Activated naive CD4-positive, alpha-beta T cell treated with anti-CD3 and anti-CD28 coated beads for 36 hours (primary cell): Measurements from ENCODE around the gene SDK1. TPM values are rescaled to one million over a fixed set of nuclear protein-coding genes. Genes with fewer than 3 reads are reported as not detected.

ENCODE experiments used
- CTCF ChIA-PET: fragments of 350-600 bp; sonication (Branson Sonifier 250); formaldehyde crosslinking; loops from one replicate; lab custom pipeline; 2021; ENCODE audit warnings: antibody characterized with exemption; lab: Charles Lee
- DNase-seq: peaks from one replicate; pipeline ENCODE4 v3.0.0-alpha.2; 2020
- H3K27ac Mint-ChIP-seq: one replicate; pipeline ENCODE4 v1.8.0; 2021; ENCODE audit warnings: mild to moderate bottlenecking, mixed read lengths
- H3K27me3 Mint-ChIP-seq: one replicate; pipeline ENCODE4 v1.8.0; 2021; ENCODE audit warnings: low read depth, mixed read lengths
- H3K36me3 Mint-ChIP-seq: one replicate; pipeline ENCODE4 v1.8.0; 2021; ENCODE audit warnings: low read depth, mixed read lengths
- H3K4me1 Mint-ChIP-seq: one replicate; pipeline ENCODE4 v1.8.0; 2021; ENCODE audit warnings: low read depth, mixed read lengths
- H3K4me3 Mint-ChIP-seq: one replicate; pipeline ENCODE4 v1.8.0; 2021; ENCODE audit warnings: mild to moderate bottlenecking, moderate library complexity, mixed read lengths
- H3K9me3 Mint-ChIP-seq: one replicate; pipeline ENCODE4 v1.8.0; 2021; ENCODE audit warnings: mixed read lengths
- intact Hi-C: fragments of 100-400 bp; cut with micrococcal nuclease; formaldehyde crosslinking; loops from one replicate; pipeline ENCODE4 v1.15.1; 2023
- total RNA-seq, 2 experiments: library from RNA; stranded (reverse); gene quantifications; one replicate each; pipeline ENCODE4 v1.2.3, GENCODE V29; 2021

SDK1 gene
- total RNA-seq, 2 experiments from 2014 or later: 1.3 to 2.0 TPM

DNA sequence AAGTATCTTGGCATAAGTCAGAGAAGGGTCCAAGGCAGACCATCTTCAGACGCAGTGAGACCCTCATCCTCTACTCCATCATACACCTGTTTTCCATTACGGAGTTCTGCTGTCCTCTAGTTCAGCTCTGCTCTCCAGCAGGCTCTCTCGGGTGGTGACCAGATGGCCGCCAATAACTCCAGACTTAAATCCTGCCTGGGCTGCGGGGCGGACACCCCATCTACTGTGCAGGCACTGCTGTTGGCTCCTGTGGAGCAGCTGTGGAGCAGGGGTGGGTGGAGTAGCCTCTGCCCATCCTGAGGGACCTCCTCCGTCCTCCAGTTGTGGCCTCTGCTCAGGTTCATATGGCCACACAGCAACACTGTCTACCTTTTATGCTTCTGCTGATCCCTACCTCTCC, 608.1 kb downstream of the SDK1 start:
- intact Hi-C loops: no loop called here
- no peaks in the 10 kb centered on the region for H3K36me3 Mint-ChIP-seq
- H3K4me1 Mint-ChIP-seq: no peaks in the 10 kb centered on the region
- CTCF ChIA-PET: interaction anchor here (0.9 kb wide), 1 partner anchor 11 kb away, joined by 3 read pairs; no protein-coding TSS in a partner anchor
- no peak overlapping the region for H3K27ac Mint-ChIP-seq
- no peaks in the 10 kb centered on the region for H3K9me3 Mint-ChIP-seq
- DNase-seq: no peak
- no peaks in the 10 kb centered on the region for H3K27me3 Mint-ChIP-seq
- no peak overlapping the region for H3K4me3 Mint-ChIP-seq

DNA sequence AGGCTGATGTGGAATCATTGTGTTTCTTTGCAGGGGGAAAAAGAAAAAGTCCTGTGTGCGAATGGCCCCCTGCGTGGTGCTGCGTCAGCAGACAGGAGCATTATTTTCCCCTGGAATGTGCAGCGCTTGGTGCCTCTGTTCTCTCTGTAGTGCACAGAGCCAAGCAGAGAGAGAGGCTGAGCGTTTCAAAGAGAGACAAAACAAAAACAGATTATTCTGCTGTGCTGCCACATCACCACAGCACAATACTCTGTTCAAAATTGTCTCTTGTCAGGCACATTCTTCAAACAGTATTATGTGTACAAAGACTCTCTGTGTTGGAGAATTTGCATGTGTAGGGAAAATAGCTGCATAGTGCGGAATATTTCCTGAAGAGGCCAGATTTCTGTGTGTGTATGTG, 609.0 kb downstream of the SDK1 start:
- no peaks in the 10 kb centered on the region for H3K36me3 Mint-ChIP-seq
- intact Hi-C loops: no loop called here
- no peaks in the 10 kb centered on the region for H3K27me3 Mint-ChIP-seq
- no peaks in the 10 kb centered on the region for H3K9me3 Mint-ChIP-seq
- CTCF ChIA-PET: no interaction called here
- no peak overlapping the region for H3K4me3 Mint-ChIP-seq
- no peak for DNase-seq
- H3K4me1 Mint-ChIP-seq: no peaks in the 10 kb centered on the region
- no peak overlapping the region for H3K27ac Mint-ChIP-seq

DNA sequence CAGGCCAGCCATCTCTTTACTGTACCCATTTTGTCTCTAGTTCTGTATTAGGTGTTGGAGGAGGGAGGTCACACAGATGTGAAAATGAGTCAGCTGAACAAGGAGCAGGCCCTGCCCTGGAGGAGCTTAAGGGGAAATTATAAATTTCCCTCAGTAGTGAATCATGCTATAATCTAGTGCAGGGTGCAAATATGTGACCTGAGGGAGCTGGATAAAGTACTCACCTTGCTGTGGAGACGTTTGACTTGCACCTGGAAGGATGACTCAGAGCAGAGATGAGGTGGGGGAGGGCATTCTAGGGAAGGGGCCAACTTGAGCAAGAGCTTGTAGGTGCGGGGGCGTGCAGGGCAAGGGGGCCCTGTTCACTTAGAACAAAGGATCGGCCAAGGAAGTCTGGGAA, 610.6 kb downstream of the SDK1 start:
- Mint-ChIP-seq H3K4me3 (no peak overlapping the region), H3K4me1 (peaks cover 3% of the 10 kb centered on the region), H3K27ac (no peak overlapping the region), H3K9me3 (no peaks in the 10 kb centered on the region), H3K36me3 (no peaks in the 10 kb centered on the region), H3K27me3 (no peaks in the 10 kb centered on the region)
- DNase-seq: no peak
- intact Hi-C loops: no loop called here
- CTCF ChIA-PET: no interaction called here

DNA sequence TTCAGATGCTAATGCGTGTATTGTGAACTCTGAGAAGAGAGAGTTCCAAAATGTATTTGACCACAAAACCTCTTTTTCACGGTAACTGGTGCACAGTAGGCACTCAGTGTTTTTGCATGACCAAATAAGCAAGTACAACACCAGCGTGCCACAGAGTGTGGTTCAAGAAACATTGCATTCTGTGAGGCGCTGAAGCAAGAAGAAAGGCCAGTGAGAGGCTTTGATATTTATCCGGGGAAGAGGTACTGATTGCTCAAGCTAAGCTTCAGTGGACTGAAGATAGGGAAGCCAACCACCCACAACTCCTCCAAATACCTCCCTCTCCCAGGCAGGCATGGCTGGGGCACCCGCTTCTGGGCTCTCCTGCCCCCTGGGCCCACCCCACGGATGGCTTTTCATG, 611.2 kb downstream of the SDK1 start:
- intact Hi-C loops: no loop called here
- no peak overlapping the region for H3K4me3 Mint-ChIP-seq
- no peak for DNase-seq
- CTCF ChIA-PET: no interaction called here
- H3K27ac Mint-ChIP-seq: no peak overlapping the region
- H3K4me1 Mint-ChIP-seq: peaks cover 3% of the 10 kb centered on the region
- no peaks in the 10 kb centered on the region for H3K9me3 Mint-ChIP-seq
- H3K36me3 Mint-ChIP-seq: no peaks in the 10 kb centered on the region
- no peaks in the 10 kb centered on the region for H3K27me3 Mint-ChIP-seq

DNA sequence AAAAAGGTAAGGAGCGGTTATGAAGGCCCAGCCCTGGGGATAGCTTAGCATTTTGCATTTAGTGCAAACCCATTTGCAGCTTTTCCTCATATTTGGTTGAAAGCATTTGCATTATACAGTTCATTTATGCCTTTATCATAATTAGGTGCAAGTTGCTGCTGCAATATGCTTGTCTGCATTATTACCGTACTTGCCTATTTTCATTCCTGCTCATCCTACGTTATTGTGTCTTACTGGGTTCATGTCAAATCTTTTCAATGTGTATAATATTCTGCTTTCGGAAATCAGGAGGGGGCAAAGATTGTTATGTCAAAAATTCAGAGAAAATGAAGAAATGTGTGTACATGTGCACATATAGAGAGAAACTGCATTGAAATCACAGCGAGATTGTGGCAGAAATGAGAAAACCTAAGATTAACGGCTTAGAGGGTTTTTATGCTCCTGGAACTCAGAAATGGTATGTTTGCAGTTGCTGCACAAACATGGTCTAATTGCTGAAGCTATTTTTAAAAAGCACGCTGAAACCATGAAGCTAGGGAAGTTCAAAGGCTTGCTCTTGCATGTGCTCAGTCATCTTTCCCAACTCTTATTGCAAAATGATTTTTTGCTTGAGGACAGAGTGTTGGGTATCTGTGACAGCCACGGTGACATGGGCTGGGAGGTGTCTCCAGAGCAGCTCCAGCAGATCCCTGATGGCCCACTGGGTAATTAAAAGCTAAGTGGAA, 613.2 kb downstream of the SDK1 start:
- no peak for DNase-seq
- CTCF ChIA-PET: no interaction called here
- H3K4me1 Mint-ChIP-seq: peaks cover 6% of the 10 kb centered on the region
- intact Hi-C loops: no loop called here
- no peaks in the 10 kb centered on the region for H3K27me3 Mint-ChIP-seq
- H3K4me3 Mint-ChIP-seq: no peak overlapping the region
- no peak overlapping the region for H3K27ac Mint-ChIP-seq
- H3K36me3 Mint-ChIP-seq: no peaks in the 10 kb centered on the region
- H3K9me3 Mint-ChIP-seq: no peaks in the 10 kb centered on the region

DNA sequence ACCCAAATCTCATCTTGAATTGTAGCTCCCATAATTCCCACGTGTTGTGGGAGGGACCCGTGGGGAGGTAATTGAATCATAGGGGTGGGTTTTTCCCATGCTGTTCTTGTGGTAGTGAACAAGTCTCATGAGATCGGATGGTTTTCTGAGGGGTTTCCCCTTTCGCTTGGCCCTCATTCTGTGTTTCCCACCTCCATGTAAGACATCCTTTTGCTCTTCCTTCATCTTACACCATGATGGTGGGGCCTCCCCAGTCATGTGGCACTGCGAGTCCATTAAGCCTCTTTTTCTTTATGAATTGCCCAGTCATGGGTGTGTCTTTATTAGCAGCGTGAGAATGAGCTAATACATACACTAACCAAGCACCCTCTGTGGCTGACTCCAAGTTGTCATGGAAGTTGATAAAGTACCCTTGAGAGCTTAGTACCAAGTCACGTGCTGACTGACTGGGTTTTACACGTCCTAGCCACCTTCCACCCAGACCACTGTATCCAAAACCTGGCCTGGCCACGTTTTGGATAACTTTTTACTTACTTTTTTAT, 614.4 kb downstream of the SDK1 start:
- DNase-seq: peak; percentile 22
- H3K4me1 Mint-ChIP-seq: peaks cover 6% of the 10 kb centered on the region
- H3K36me3 Mint-ChIP-seq: no peaks in the 10 kb centered on the region
- intact Hi-C loops: no loop called here
- H3K27ac Mint-ChIP-seq: no peak overlapping the region
- H3K9me3 Mint-ChIP-seq: no peaks in the 10 kb centered on the region
- no peak overlapping the region for H3K4me3 Mint-ChIP-seq
- no peaks in the 10 kb centered on the region for H3K27me3 Mint-ChIP-seq
- CTCF ChIA-PET: no interaction called here

DNA sequence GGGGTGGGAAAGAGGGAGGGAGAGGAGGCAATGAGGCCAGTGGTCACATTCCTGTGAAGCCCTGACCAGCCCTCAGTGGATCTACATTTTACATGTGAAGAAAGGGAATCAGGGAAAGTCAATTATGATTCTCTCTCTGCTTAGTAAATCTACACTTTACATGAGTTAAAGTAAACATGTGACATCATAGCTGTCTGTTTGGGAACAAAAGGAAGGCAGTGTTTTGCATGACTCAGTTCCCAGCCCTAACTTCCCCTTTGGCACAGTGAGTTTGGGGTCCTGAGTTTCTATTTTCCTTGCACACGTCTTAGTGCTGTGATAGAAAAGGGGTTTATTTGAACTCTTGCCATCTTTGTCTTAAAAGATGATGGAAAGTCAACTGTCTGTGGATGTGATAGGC, 615.1 kb downstream of the SDK1 start:
- CTCF ChIA-PET: no interaction called here
- no peak for DNase-seq
- Mint-ChIP-seq H3K27ac (no peak overlapping the region), H3K27me3 (no peaks in the 10 kb centered on the region), H3K9me3 (no peaks in the 10 kb centered on the region), H3K36me3 (no peaks in the 10 kb centered on the region), H3K4me1 (peaks cover 6% of the 10 kb centered on the region), H3K4me3 (no peak overlapping the region)
- intact Hi-C loops: no loop called here

DNA sequence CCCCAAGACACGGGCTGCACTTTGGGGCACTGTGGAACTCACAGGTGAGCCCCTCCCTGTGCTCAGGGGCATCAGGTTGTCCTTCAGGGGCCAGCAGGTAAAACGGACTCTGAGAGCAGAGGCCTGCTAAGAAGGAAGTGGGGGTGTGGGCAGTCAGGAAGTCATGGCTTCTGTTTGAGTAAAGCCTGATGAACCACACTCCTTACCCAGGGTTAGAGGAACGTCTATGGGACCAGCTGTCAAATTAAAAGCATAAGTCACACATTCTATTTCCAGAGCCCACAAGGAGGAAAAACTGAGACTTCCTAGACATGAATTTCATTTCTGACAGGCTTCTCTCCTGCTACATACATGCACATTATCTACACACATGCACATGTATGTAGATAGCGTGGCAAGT, 616.4 kb downstream of the SDK1 start:
- Mint-ChIP-seq H3K4me3 (no peak overlapping the region), H3K36me3 (no peaks in the 10 kb centered on the region), H3K9me3 (no peaks in the 10 kb centered on the region), H3K4me1 (peaks cover 6% of the 10 kb centered on the region), H3K27ac (no peak overlapping the region), H3K27me3 (no peaks in the 10 kb centered on the region)
- CTCF ChIA-PET: no interaction called here
- DNase-seq: no peak
- intact Hi-C loops: no loop called here

DNA sequence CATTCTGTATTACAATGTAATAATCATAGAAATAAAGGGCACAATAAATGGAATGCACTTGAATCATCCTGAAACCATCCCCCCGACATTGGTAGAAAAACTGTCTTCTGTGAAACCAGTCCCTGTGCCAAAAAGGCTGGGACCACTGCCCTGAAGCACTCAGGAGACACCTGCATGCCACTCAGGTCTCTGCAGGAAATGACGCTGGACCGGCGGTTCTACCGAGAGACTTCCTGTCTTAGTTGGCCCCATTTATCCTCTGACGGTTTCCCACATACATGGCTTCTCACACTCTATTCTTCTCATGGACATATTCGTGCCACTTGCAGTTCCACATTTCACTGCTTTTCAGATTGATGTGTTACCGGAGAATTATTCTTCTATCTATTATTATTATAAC, 617.5 kb downstream of the SDK1 start:
- Mint-ChIP-seq H3K4me1 (peaks cover 6% of the 10 kb centered on the region), H3K36me3 (no peaks in the 10 kb centered on the region), H3K4me3 (no peak overlapping the region), H3K9me3 (no peaks in the 10 kb centered on the region), H3K27me3 (peaks cover 5% of the 10 kb centered on the region), H3K27ac (no peak overlapping the region)
- intact Hi-C loops: no loop called here
- CTCF ChIA-PET: no interaction called here
- DNase-seq: peak; percentile 15

DNA sequence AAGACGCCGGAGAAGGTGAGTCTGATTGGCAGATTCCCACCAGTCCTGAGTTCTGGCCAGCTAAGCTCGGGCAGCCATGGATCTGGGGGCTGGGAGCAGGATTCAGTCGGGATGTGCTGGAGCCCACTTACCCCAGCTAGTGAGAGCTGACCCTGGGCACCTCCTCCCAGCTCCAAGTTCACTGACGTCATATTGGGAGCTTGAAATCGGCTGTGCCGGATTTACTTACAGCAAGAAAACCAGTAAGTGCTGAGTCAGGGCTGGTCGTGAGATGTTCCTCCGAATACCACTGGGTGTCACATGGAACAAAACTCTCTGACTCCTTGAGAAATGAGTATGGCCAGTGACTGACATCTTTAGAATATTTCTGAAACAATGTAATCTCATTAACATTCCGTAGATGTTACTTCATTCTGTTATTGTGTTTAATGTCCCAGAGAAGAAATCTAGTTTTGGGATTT, 621.2 kb downstream of the SDK1 start:
- H3K36me3 Mint-ChIP-seq: no peaks in the 10 kb centered on the region
- peaks cover 3% of the 10 kb centered on the region for H3K4me1 Mint-ChIP-seq
- peak; percentile 8 for DNase-seq
- peaks cover 5% of the 10 kb centered on the region for H3K27me3 Mint-ChIP-seq
- no peak overlapping the region for H3K27ac Mint-ChIP-seq
- intact Hi-C loops: no loop called here
- CTCF ChIA-PET: no interaction called here
- no peaks in the 10 kb centered on the region for H3K9me3 Mint-ChIP-seq
- H3K4me3 Mint-ChIP-seq: no peak overlapping the region

DNA sequence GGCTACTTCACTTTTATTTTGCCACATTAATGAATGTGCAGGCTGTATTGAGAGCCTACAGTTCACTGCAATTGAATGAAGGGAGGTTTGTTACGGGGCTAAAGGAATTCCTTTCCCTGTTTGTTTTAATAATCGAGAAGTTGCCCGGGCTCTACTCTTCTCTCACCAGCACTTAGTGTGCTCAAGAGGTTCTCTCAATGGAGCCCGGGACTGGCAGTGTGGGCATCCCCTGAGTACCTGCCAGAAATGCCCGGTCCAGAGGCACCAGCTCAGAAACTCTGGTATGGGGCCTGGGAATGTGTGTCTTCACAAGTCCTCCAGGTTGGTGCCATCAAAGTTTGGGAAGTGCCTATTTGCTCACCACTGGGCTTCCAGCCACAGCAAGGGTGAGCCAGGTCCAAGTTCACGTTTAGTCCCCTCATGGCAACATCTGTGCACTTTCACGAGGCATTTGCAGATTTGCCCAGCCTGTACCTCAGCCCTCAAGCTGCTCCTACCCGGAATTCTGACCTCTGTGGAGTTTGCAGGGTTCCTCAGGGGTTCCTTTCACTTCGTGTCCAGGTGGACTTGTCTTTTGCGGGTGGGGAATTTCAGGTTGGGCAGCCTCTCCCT, 622.4 kb downstream of the SDK1 start:
- H3K27ac Mint-ChIP-seq: no peak overlapping the region
- CTCF ChIA-PET: no interaction called here
- no peak overlapping the region for H3K4me3 Mint-ChIP-seq
- H3K27me3 Mint-ChIP-seq: peaks cover 5% of the 10 kb centered on the region
- intact Hi-C loops: no loop called here
- no peaks in the 10 kb centered on the region for H3K9me3 Mint-ChIP-seq
- no peaks in the 10 kb centered on the region for H3K36me3 Mint-ChIP-seq
- peaks cover 3% of the 10 kb centered on the region for H3K4me1 Mint-ChIP-seq
- DNase-seq: no peak

DNA sequence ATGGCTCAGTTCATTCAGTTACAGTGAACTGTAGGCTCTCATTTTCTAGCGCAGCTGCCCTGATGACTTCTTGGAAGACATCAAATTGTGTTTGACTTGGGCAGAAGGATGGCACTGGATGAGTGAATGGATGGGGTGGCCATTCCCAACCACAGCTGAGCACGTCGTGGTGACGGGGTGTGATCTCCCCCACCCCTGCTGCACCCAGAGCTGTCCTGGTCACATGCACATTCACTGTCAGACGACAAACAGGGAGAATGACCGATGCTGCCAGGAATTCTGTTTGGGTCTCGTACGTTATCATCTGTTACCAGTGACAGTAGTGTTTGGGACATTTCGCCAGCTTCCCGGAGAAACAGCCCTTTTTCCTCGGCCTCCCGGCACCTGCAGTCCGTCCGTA, 623.2 kb downstream of the SDK1 start:
- Mint-ChIP-seq H3K4me3 (no peak overlapping the region), H3K9me3 (no peaks in the 10 kb centered on the region), H3K27ac (no peak overlapping the region), H3K4me1 (no peaks in the 10 kb centered on the region), H3K36me3 (no peaks in the 10 kb centered on the region), H3K27me3 (peaks cover 5% of the 10 kb centered on the region)
- DNase-seq: no peak
- CTCF ChIA-PET: no interaction called here
- intact Hi-C loops: no loop called here
